Stimulated activated CD8-positive, alpha-beta memory T cell treated with anti-CD3 and anti-CD28 coated beads, Interleukin-7, amount 100 ng/mL, for 4 hours (primary cell): ENCODE results near the gene RAMAC.
"Not testable (repeated sequence)": the region's sequence is repeated elsewhere in the genome, so short reads cannot be mapped to it uniquely, and the experiment has no call there.

ENCODE experiments used
- DNase-seq, 2 donors: peaks; one replicate each; pipeline ENCODE4 v3.0.0-alpha.2; 2020; ENCODE audit warnings: low read depth in 2 of 2

RAMAC gene

GRCh38 chr15:82968066-82968465 is 17.9 kb upstream of the RAMAC start:
- no peak for DNase-seq

- no peak for DNase-seq
Observed at GRCh38 chr15:82969353-82969752, 16.7 kb upstream of the RAMAC start.

- no peak for DNase-seq
Observed at GRCh38 chr15:82970078-82970686, 15.8 kb upstream of the RAMAC start.

- no peak for DNase-seq
Observed at GRCh38 chr15:82970696-82971095, 15.3 kb upstream of the RAMAC start.

DNA sequence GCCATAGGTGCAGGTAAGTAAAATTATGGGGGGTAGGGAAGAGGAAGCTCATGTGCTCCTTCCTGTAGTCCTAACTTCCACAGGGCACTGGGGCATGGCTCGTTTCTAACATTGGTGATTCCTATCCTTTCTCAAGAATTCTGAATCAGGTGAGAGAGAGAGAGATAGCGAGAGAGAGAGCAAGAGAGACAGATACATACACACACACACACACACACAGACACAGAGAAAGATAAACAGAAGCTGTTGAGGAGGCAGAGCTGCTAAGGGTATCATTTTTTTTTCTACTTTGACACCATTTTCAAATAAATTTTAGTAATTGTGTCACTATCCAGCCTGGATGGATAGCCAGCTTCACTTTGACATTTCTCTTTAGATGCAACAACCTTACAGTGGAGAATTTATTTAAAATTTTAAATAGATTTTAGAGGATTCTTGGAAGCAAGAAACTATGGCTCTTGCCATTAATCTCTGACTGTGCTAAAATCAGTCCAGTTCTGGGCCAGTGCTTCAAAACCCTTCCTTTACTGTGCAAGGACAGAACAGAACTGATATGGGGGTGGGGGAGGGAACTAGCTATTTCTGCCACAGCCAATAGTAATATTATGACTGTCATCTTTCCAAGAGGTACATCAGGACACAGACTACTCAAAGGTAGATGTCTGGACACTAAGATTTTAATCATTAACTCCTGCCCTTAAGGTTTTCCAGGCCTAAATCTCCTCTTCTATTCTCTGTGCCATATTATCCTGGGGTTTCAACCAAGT is 14.6 kb upstream of the RAMAC start:
- no peak for DNase-seq

DNA sequence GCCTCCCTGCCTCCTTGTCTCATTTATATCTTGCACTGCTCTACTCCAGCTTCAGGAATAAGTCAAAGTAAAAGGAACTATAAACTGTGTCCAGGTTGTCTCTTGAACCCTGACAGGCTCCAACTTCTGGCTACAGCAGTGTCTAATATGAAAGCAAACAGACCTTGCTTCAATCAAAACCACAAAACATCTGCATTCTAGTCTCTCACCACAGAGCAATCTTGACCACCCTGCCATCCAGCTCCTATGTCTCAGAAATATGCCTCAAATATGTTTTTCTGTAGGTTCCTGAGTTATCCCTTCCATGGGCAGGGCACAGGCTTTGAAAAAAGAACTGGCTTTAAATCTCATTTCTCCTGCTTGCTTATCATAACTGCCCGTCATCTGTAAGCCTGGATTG is 13.0 kb upstream of the RAMAC start:
- no peak for DNase-seq

DNA sequence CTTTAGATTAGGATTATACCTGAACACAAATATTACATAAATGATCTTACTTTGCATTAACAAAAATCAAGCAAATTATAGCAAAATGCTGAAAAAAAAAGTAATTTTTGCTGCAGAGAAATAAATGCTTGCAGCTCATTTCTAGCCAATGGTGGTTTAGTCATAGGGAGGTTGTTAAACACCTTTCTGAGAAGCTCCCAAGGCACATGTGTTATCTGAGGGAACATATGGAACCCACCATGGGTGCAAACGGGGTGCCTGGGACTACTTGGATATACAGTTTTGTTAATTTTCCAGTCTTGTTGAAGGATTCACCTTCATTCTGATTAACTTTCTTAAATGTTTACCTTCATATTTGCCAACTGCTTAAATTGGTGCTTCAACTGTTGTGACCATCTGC is 8.9 kb upstream of the RAMAC start:
- DNase-seq: no peak

GRCh38 chr15:82978438-82978837 is 7.6 kb upstream of the RAMAC start:
- DNase-seq: no peak

DNA sequence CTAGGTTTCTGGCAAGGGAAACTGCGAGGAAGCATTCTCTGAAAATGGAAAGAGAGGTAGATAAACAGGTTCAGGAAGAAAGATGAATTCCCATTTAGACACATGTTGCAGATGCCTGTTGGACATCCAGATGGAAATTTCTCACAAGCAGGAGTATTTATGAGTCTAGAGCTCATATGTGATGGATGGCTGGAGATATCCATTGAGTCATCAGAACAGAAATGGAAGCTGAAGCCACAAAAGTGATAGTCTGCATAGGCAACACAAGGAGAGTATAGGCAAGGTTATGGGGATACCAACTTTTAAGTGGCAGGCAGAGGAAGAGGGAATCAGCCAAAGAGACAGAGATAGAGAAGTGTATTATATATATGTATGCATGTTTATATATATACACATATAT is 6.3 kb upstream of the RAMAC start:
- DNase-seq: no peak

DNA sequence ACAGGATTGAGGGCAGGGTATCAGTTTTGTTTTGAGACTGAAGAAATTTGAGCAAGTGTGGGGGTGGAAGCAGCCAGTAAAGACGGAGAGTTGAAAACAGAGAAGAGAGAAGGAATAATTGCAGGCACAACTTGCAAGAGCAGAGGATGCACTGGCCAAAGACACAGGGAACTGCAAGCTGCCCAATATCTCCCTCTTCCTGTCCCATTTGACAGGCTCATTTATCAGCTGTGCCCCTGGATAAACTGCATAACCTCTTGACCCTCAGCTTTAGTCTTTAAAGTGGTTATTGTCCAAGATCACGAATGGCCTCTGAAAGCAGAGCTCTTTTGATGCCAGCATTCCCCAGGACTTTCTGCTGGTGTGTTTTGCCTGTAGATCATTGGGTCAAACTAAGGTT is 5.0 kb upstream of the RAMAC start:
- DNase-seq: no peak

- no peak for DNase-seq
Observed at GRCh38 chr15:82986442-82986780, 401 bp downstream of the RAMAC start.

- DNase-seq: no peak
Observed at GRCh38 chr15:82992436-82992998, 6.5 kb downstream of the RAMAC start.

DNA sequence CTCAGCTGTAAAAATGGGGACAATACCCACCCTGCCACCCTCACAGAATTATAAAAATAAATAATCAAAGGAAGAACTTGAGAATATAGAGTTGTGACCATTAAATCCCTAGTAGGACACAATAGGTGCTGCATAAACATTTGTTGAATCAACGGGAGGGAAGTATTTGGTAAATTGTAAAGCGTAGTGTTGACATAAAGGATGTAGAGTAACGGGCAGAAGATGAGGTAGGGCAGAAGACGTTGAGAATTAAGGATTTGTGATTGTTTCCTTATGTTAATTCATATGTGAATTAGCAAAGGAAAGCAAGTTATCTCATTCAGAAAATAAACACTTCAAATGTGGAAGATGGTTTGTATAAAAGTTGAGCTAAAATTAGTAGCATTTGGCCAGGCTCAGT is 7.1 kb downstream of the RAMAC start:
- no peak for DNase-seq

- no peak for DNase-seq
Observed at GRCh38 chr15:82995076-82995475, 9.1 kb downstream of the RAMAC start.

DNA sequence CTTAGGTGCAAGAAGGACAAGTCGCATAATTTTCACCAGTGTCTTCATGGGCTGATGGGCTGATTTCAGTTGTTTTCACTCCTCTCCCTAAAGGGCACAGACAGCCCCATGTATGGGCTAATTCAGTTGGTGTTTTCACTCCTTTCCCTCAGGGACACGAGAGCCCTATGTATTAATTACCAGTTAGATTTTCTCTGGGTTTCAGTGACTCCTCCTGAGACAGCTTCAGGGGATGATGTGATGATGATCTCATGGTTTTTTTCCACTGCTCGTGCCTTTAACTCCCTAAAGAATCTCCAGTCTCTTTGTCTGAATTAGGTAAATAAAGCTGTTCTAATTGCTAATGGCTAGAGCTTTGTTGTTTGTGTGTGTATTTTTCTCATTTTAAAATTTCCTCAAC is 9.9 kb downstream of the RAMAC start:
- no peak for DNase-seq

- DNase-seq: no peak
Observed at GRCh38 chr15:82999426-82999825, 13.4 kb downstream of the RAMAC start.

- DNase-seq: no peak
Observed at GRCh38 chr15:82999905-83000671, 14.1 kb downstream of the RAMAC start.

GRCh38 chr15:83000672-83001031 is 14.6 kb downstream of the RAMAC start:
- DNase-seq: not testable (repeated sequence)

DNA sequence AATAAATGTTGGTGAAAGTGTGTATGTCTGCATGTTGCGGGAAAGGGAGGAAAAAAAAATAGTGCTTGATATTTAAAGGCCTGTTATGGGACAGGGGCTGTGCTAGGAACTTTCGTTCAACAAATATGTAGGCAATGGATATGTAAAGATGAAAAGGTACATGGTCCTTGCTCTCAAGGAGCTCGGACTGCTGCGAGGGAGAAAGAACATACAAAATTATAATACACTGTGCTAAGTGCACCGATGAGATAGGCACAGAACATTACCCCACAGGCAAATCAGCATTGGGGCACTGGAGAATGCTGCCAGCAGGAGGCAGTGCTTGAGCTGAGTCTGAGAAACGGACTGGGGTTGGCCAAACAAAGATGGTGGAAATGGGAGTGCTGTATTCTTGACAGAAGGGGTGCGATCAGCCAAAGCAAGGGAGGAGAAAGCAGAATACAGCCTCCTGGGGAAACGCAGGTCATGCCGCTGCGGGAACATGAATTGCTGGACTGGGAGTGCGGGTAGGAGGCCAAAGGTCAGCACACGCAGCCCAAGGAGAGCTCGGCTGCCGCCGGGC is 24.8 kb downstream of the RAMAC start:
- peak; percentile 59 to 60 for DNase-seq

DNA sequence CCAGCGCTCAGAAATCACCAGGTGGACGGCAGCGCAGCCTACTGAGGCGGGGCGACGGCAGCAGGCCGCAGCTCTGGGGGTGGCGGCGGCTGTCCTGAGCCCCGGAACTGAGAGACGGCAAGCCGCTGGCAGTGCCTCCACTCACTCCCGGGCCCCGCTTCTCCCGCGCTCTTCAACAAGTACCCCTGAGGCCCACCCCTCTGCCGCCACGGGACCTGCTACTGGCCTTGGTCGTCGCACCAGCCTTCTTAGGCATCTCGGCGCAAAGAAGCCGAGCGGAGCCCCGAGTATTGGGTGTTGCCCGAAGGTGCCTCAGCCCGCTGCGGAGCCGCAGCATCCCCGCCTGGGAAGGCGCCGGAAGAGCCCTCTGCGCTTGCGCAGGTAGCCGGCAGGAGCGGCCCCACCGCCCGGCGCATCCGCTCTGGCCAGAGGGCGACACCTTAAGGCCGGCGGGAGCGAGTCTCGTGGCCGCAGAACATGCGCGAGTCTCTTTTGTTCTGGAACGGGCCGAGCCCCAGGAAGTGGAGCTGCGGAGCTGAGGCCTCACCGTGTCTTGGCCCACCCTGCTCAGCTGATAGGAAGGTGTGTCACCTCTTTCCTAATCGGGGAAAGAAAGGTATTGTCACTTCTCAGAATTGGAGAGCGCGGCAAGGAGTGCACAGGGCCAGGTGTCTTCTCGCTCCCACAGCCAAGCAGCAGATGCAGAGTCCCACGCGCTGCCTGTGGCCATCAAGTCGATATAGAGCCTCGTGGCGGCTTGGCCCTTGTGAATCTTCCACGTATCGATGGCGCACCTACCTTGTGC is 25.5 kb downstream of the RAMAC start, which contains the start of gene C15orf40:
Gene C15orf40 (minus strand): TSS at position 369 of the 805 bp plus-strand sequence. CDS start 32 bp downstream, at position 337.
- peak; percentile 73 to 83 for DNase-seq

GRCh38 chr15:83012076-83012426 is 26.0 kb downstream of the RAMAC start:
- DNase-seq: no peak

DNA sequence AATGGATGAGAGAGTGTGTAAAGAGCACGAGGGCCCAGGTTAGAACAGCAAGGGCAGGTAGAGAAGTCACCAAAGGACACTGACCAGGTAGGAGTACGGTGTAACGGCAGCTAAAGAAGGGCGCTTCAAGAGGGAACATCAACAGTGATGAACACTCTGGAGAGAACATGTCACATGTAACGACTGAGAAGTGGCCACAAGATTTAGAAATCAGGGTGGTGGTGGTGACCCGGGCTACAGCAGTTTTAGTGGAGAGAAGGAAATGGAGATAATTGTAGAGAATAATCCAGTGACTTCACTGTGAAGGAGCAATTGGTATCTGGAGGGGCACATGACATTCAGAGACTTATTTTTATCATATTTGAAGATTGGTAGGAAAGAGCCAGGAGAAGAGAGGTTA is 26.6 kb downstream of the RAMAC start:
- DNase-seq: no peak
